H9 (cell line): ENCODE data around the gene WDR72. TPM values are rescaled to one million over a fixed set of nuclear protein-coding genes. Genes with fewer than 3 reads are reported as not detected.

Experiments used
- DNase-seq: peaks from one replicate; pipeline ENCODE4 v3.0.0-alpha.2; 2017
- H2AFZ ChIP-seq: one replicate; pipeline ENCODE4 v1.6.1; 2013; ENCODE audit warnings: mild to moderate bottlenecking, low read length, control low read depth, moderate library complexity
- H2AK5ac ChIP-seq: 2 replicates; pipeline ENCODE4 v1.6.1; 2013; ENCODE audit warnings: low read length, control low read depth, mixed read lengths; ENCODE audit not compliant: insufficient read length
- H2BK120ac ChIP-seq: one replicate; pipeline ENCODE4 v1.6.1; 2013; ENCODE audit warnings: low read depth, mild to moderate bottlenecking, low read length, control low read depth, inconsistent platforms; ENCODE audit not compliant: poor library complexity, severe bottlenecking
- H2BK12ac ChIP-seq: 2 replicates; pipeline ENCODE4 v1.6.1; 2013; ENCODE audit warnings: low read length, control low read depth, mixed read lengths, low read depth; ENCODE audit not compliant: insufficient read length
- H2BK15ac ChIP-seq: 2 replicates; pipeline ENCODE4 v1.6.1; 2013; ENCODE audit warnings: low read depth, low read length, control low read depth
- H2BK20ac ChIP-seq: one replicate; pipeline ENCODE4 v1.6.1; 2013; ENCODE audit warnings: low read depth, mild to moderate bottlenecking, low read length, control low read depth, inconsistent platforms; ENCODE audit not compliant: poor library complexity, severe bottlenecking
- H2BK5ac ChIP-seq: 2 replicates; pipeline ENCODE4 v1.6.1; 2013; ENCODE audit warnings: low read length, control low read depth, mixed read lengths; ENCODE audit not compliant: insufficient read length
- H3K14ac ChIP-seq: 2 replicates; pipeline ENCODE4 v1.6.1; 2013; ENCODE audit warnings: low read length, control low read depth; ENCODE audit not compliant: insufficient read depth
- H3K18ac ChIP-seq: 2 replicates; pipeline ENCODE4 v1.6.1; 2013; ENCODE audit warnings: low read depth, mild to moderate bottlenecking, mixed read lengths, low read length, control low read depth; ENCODE audit not compliant: insufficient read length
- H3K23ac ChIP-seq: 2 replicates; pipeline ENCODE4 v1.6.1; 2013; ENCODE audit warnings: low read length, control low read depth, mixed read lengths, low read depth; ENCODE audit not compliant: insufficient read length
- H3K23me2 ChIP-seq: 2 replicates; pipeline ENCODE4 v1.6.1; 2013; ENCODE audit warnings: low read depth, mild to moderate bottlenecking, mixed read lengths, low read length, control low read depth; ENCODE audit not compliant: insufficient read length, poor library complexity, severe bottlenecking
- H3K27ac ChIP-seq: 2 replicates; pipeline ENCODE4 v1.5.1; 2013; ENCODE audit warnings: low read length, control low read depth, mixed read lengths, low read depth; ENCODE audit not compliant: insufficient read length
- H3K27me3 ChIP-seq: 2 replicates; pipeline ENCODE4 v1.6.1; 2013; ENCODE audit warnings: low read length, control low read depth, inconsistent platforms; ENCODE audit not compliant: insufficient read depth
- H3K4ac ChIP-seq: 2 replicates; pipeline ENCODE4 v1.6.1; 2013; ENCODE audit warnings: low read depth, mild to moderate bottlenecking, control low read depth, inconsistent platforms, low read length, moderate library complexity
- H3K4me1 ChIP-seq: 2 replicates; pipeline ENCODE4 v1.6.1; 2013; ENCODE audit warnings: low read length, control low read depth, inconsistent platforms; ENCODE audit not compliant: insufficient read depth
- H3K4me2 ChIP-seq: 2 replicates; pipeline ENCODE4 v1.6.1; 2013; ENCODE audit warnings: low read length, control low read depth, mixed read lengths; ENCODE audit not compliant: insufficient read length, insufficient read depth
- H3K56ac ChIP-seq: 2 replicates; pipeline ENCODE4 v1.6.1; 2013; ENCODE audit warnings: low read depth, mild to moderate bottlenecking, mixed read lengths, low read length, control low read depth; ENCODE audit not compliant: insufficient read length
- H3K79me1 ChIP-seq: 2 replicates; pipeline ENCODE4 v1.6.1; 2013; ENCODE audit warnings: low read depth, mild to moderate bottlenecking, moderate library complexity, low read length, control low read depth, inconsistent platforms; ENCODE audit not compliant: insufficient read depth, poor library complexity, severe bottlenecking
- H3K79me2 ChIP-seq: 2 replicates; pipeline ENCODE4 v1.6.1; 2013; ENCODE audit warnings: low read length, control low read depth, inconsistent platforms; ENCODE audit not compliant: insufficient read depth
- H3K9ac ChIP-seq: 2 replicates; pipeline ENCODE4 v1.6.1; 2013; ENCODE audit warnings: low read length, control low read depth, mixed read lengths; ENCODE audit not compliant: insufficient read length; ENCODE audit errors: extremely low read depth
- H3K9me3 ChIP-seq: one replicate; pipeline ENCODE4 v1.6.1; 2013; ENCODE audit warnings: low read depth, low read length, inconsistent platforms; ENCODE audit not compliant: control insufficient read depth
- H3T11ph ChIP-seq: one replicate; pipeline ENCODE4 v1.6.1; 2013; ENCODE audit warnings: mild to moderate bottlenecking, low read length, control low read depth, inconsistent platforms
- H4K20me1 ChIP-seq: one replicate; pipeline ENCODE4 v1.6.1; 2013; ENCODE audit not compliant: control insufficient read depth, insufficient read length, insufficient read depth
- H4K5ac ChIP-seq: 2 replicates; pipeline ENCODE4 v1.6.1; 2013; ENCODE audit warnings: low read depth, mild to moderate bottlenecking, mixed read lengths, low read length, control low read depth; ENCODE audit not compliant: insufficient read length
- H4K8ac ChIP-seq: replicated peaks from 2 replicates; pipeline ENCODE4 v1.6.1; 2013; ENCODE audit warnings: low read length, control low read depth, mixed read lengths, low read depth; ENCODE audit not compliant: insufficient read length
- H4K91ac ChIP-seq: 2 replicates; pipeline ENCODE4 v1.6.1; 2013; ENCODE audit warnings: low read depth, mild to moderate bottlenecking, moderate library complexity, mixed read lengths, low read length, control low read depth; ENCODE audit not compliant: insufficient read length
- H3K27ac Mint-ChIP-seq, 3 experiments: 2 replicates in 2 of 3; 3 replicates in 1 of 3; pipeline ENCODE4 v1.8.0; 2020 to 2021; ENCODE audit warnings: mixed read lengths in 3 of 3, mild to moderate bottlenecking in 1 of 3, moderate library complexity in 1 of 3
- H3K27me3 Mint-ChIP-seq: 2 replicates; pipeline ENCODE4 v1.8.0; 2021; ENCODE audit warnings: low read depth, mild to moderate bottlenecking, moderate library complexity, mixed read lengths
- H3K36me3 Mint-ChIP-seq, 3 experiments: 2 replicates in 2 of 3; 3 replicates in 1 of 3; pipeline ENCODE4 v1.8.0; 2020 to 2021; ENCODE audit warnings: low read depth in 3 of 3, mixed read lengths in 3 of 3; ENCODE audit not compliant: insufficient read depth in 1 of 3
- H3K4me1 Mint-ChIP-seq, 2 experiments: 2 replicates each; pipeline ENCODE4 v1.8.0; 2020; ENCODE audit warnings: mixed read lengths in 2 of 2
- H3K4me3 Mint-ChIP-seq, 2 experiments: 2 replicates in 1 of 2; 3 replicates in 1 of 2; pipeline ENCODE4 v1.8.0; 2020 to 2021; ENCODE audit warnings: mild to moderate bottlenecking in 2 of 2, mixed read lengths in 2 of 2, moderate library complexity in 1 of 2
- H3K9me3 Mint-ChIP-seq, 2 experiments: 2 replicates in 1 of 2; 3 replicates in 1 of 2; pipeline ENCODE4 v1.8.0; 2020; ENCODE audit warnings: mild to moderate bottlenecking in 2 of 2, mixed read lengths in 2 of 2, moderate library complexity in 1 of 2
- CTCF ChIP-seq: fragments of 200-600 bp; sonication (generic); conservative IDR thresholded peaks from 3 replicates; pipeline ENCODE4 v1.8.0; 2021; ENCODE audit warnings: antibody characterized with exemption, mild to moderate bottlenecking
- WGBS: extraction: QIAGEN DNeasy Blood & Tissue Kit; methylation state at CpG from one replicate; pipeline ENCODE4 v1.1.7; 2013; ENCODE audit warnings: missing lambda C conversion rate, low lambda C conversion rate, mixed read lengths; ENCODE audit not compliant: insufficient read length; ENCODE audit errors: extremely low coverage; 5-methylcytosine and 5-hydroxymethylcytosine counted together
- total RNA-seq: library from RNA; stranded (reverse); gene quantifications from 2 replicates; pipeline ENCODE4 v1.2.1, GENCODE V29; 2021

Gene WDR72
- total RNA-seq, 1 experiment from 2014 or later = 2.9 TPM

- H3K56ac ChIP-seq = no peak overlapping the region
- peaks cover 53% of the 10 kb centered on the region for H3K27me3 Mint-ChIP-seq
- WGBS = no CpG with 5 or more reads among the region's 2 CpGs
Measured at GRCh38 chr15:53762916-53763315, 3.5 kb upstream of the WDR72 start.

More at GRCh38 chr15:53762916-53763315, 3.5 kb upstream of the WDR72 start:
- H4K20me1 ChIP-seq = no peaks in the 10 kb centered on the region
- no peak overlapping the region for H3K27ac Mint-ChIP-seq
- H3K23me2 ChIP-seq = peaks cover 5% of the 10 kb centered on the region
- peaks cover 4% of the 10 kb centered on the region; the same call in 1 of the 2 replicates for H3K27me3 ChIP-seq
- H3K4me1 ChIP-seq = no peaks in the 10 kb centered on the region; the same call in 1 of the 2 replicates
- no peak overlapping the region for H3K9ac ChIP-seq
- H2BK20ac ChIP-seq = no peak overlapping the region
- no peak overlapping the region for H2AK5ac ChIP-seq
- no peak overlapping the region for H2BK15ac ChIP-seq
- H3K18ac ChIP-seq = no peak overlapping the region
- no peak overlapping the region for H2BK5ac ChIP-seq
- H2BK12ac ChIP-seq = no peak overlapping the region
- H3K4me2 ChIP-seq = no peak overlapping the region
- H3K14ac ChIP-seq = no peak overlapping the region
- no peak overlapping the region for H2BK120ac ChIP-seq
- H4K91ac ChIP-seq = no peak overlapping the region
- no peaks in the 10 kb centered on the region for H3K79me2 ChIP-seq
- H3K9me3 ChIP-seq = no peaks in the 10 kb centered on the region
- TF ChIP-seq CTCF = no peak
- 0 out of 5 replicates have a peak, but pooled peaks cover 0 to 2% of the 10 kb centered on the region in 2 experiments for H3K9me3 Mint-ChIP-seq
- no peak overlapping the region for H3K23ac ChIP-seq
- H3T11ph ChIP-seq = no peak overlapping the region
- no peak overlapping the region for H2AFZ ChIP-seq
- H3K36me3 Mint-ChIP-seq = no peaks in the 10 kb centered on the region
- H4K5ac ChIP-seq = no peak overlapping the region
- no peak overlapping the region for H3K4me3 Mint-ChIP-seq
- DNase-seq = no peak
- H3K79me1 ChIP-seq = no peaks in the 10 kb centered on the region
- H3K27ac ChIP-seq = no peak overlapping the region
- H3K4me1 Mint-ChIP-seq = peaks cover 6 to 7% of the 10 kb centered on the region in 2 experiments
- H4K8ac ChIP-seq = no peak overlapping the region
- H3K4ac ChIP-seq = no peak overlapping the region
